Dermis lymphatic vessel endothelial cell (primary cell): ENCODE measurements around the gene EMID1. TPM values are rescaled to one million over a fixed set of nuclear protein-coding genes. Genes with fewer than 3 reads are reported as not detected.

Experiments
- total RNA-seq: library from RNA; depleted of rRNA; stranded (reverse); fragments of >200 nt; gene quantifications from 2 replicates; pipeline ENCODE4 v1.2.1, GENCODE V29; 2014

Gene EMID1
- total RNA-seq, result 8.0 and 10.0 TPM in 2 replicates

GRCh38 chr22:29205594-29206371, at the start of gene EMID1:
Gene EMID1, plus strand, starts transcription at chr22:29205896. Its CDS starts 143 bp downstream, at chr22:29206039.

GRCh38 chr22:29267858-29268510, 62.3 kb downstream of the EMID1 start, which contains the start of the genes EWSR1 and RHBDD3:
Gene EWSR1, plus strand, starts transcription at chr22:29268268. Its CDS starts 69 bp downstream, at chr22:29268337.
Gene RHBDD3, minus strand, starts transcription at chr22:29267981. Its CDS starts 2,355 bp downstream, at chr22:29265626.

GRCh38 chr22:29306175-29306834, 100.6 kb downstream of the EMID1 start, which contains the start of gene GAS2L1:
Gene GAS2L1, plus strand, starts transcription at chr22:29306650. Its CDS starts 1,456 bp downstream, at chr22:29308106.

Other genes starting within 250 kb of the EMID1 start
- gene C22orf31, start 144.1 kb upstream of the EMID1 start, total RNA-seq, result not detected in 2 replicates
- gene KREMEN1, start 132.9 kb upstream of the EMID1 start, total RNA-seq, result 0.22 and 0.26 TPM in 2 replicates
- gene RHBDD3, start 62.1 kb downstream of the EMID1 start, total RNA-seq, result 17.8 and 18.7 TPM in 2 replicates
- 135 and 154 TPM in 2 replicates for gene EWSR1, start 62.4 kb downstream of the EMID1 start, total RNA-seq
- 20.0 and 22.9 TPM in 2 replicates for gene GAS2L1, start 100.8 kb downstream of the EMID1 start, total RNA-seq
- gene RASL10A, start 109.8 kb downstream of the EMID1 start, total RNA-seq, result 6.2 and 22.6 TPM in 2 replicates
- 147 and 189 TPM in 2 replicates for gene AP1B1, start 182.7 kb downstream of the EMID1 start, total RNA-seq
- gene RFPL1, start 232.7 kb downstream of the EMID1 start, total RNA-seq, result under 0.01 and 0.09 TPM in 2 replicates